Measurements from ENCODE around the gene EEF2K.
A peak's percentile ranks its signal among the peaks of the same experiment; 100 is the strongest.

Gene EEF2K

GRCh38 chr16:22205577-22206012 lies 483 bp upstream of the EEF2K start:
- no peak for TF ChIP-seq CTCF (IDR thresholded peaks at IDR 0.05; ENCODE audit: extremely low read depth, missing control alignments)
- DNase-seq (ENCODE audit: low spot score): no peak

GRCh38 chr16:22206842-22207714 lies 1.0 kb downstream of the EEF2K start:
- peak; percentile 84 for DNase-seq (ENCODE audit: low spot score)

GRCh38 chr16:22207715-22208360 lies 1.8 kb downstream of the EEF2K start:
- no peak for TF ChIP-seq CTCF (IDR thresholded peaks at IDR 0.05; ENCODE audit: extremely low read depth, missing control alignments)
- no peak for DNase-seq (ENCODE audit: low spot score)

More at GRCh38 chr16:22206842-22207714, 1.0 kb downstream of the EEF2K start:
- TF ChIP-seq CTCF (IDR thresholded peaks at IDR 0.05; ENCODE audit: extremely low read depth, missing control alignments): no peak

GRCh38 chr16:22210285-22210684 lies 4.2 kb downstream of the EEF2K start:
- no peak for DNase-seq (ENCODE audit: low spot score)
- TF ChIP-seq CTCF (IDR thresholded peaks at IDR 0.05; ENCODE audit: extremely low read depth, missing control alignments): no peak

- TF ChIP-seq CTCF (IDR thresholded peaks at IDR 0.05; ENCODE audit: extremely low read depth, missing control alignments): no peak
- no peak for DNase-seq (ENCODE audit: low spot score)
Observed at GRCh38 chr16:22210854-22211253, 4.8 kb downstream of the EEF2K start.

- no peak for DNase-seq (ENCODE audit: low spot score)
- no peak for TF ChIP-seq CTCF (IDR thresholded peaks at IDR 0.05; ENCODE audit: extremely low read depth, missing control alignments)
Observed at GRCh38 chr16:22213236-22213635, 7.2 kb downstream of the EEF2K start.

GRCh38 chr16:22213801-22214200 lies 7.7 kb downstream of the EEF2K start:
- TF ChIP-seq CTCF (IDR thresholded peaks at IDR 0.05; ENCODE audit: extremely low read depth, missing control alignments): no peak
- DNase-seq (ENCODE audit: low spot score): no peak

Data from GM20000 (cell line).